K562 (cell line): Measurements from ENCODE around the gene PDLIM4. TPM values are rescaled to one million over a fixed set of nuclear protein-coding genes. Genes with fewer than 3 reads are reported as not detected.
A peak's percentile ranks its signal among the peaks of the same experiment; 100 is the strongest.

ENCODE experiments used
- ATF3 ChIP-seq, 2 experiments: fragments of 450-650 bp in 1 of 2; sonication (generic) in 1 of 2; formaldehyde crosslinking in 1 of 2; IDR thresholded peaks in 1 of 2; conservative IDR thresholded peaks in 1 of 2; 2 replicates each; pipeline versions ENCODE4 v1.6.1 to v1.8.1; 2016 to 2023; ENCODE audit warnings: mild to moderate bottlenecking in 2 of 2, moderate library complexity in 2 of 2, inconsistent platforms in 1 of 2, missing genetic modification reagents in 1 of 2
- CHD1 ChIP-seq: fragments of 200-600 bp; sonication (generic); IDR thresholded peaks from one replicate; pipeline ENCODE4 v1.6.1; 2012; ENCODE audit warnings: mild to moderate bottlenecking, moderate library complexity, low read length, inconsistent platforms
- DMBX1 ChIP-seq: fragments of 250-450 bp; sonication (Bioruptor Pico); IDR thresholded peaks from 2 replicates; pipeline ENCODE4 v1.8.0; 2022; ENCODE audit warnings: inconsistent platforms, mild to moderate bottlenecking, moderate library complexity, borderline replicate concordance
- ETV5 ChIP-seq: sonication (generic); formaldehyde crosslinking; IDR thresholded peaks from 2 replicates; pipeline ENCODE4 v1.4.0; 2020; ENCODE audit warnings: low read depth, mild to moderate bottlenecking, missing genetic modification reagents
- FOXK2 ChIP-seq, 2 experiments: fragments of 450-650 bp; IDR thresholded peaks in 1 of 2; conservative IDR thresholded peaks in 1 of 2; 2 replicates each; pipeline ENCODE4 v1.6.1; 2016; ENCODE audit warnings: low read depth in 2 of 2, mild to moderate bottlenecking in 1 of 2
- HCFC1 ChIP-seq: IDR thresholded peaks from 2 replicates; pipeline ENCODE4 v1.6.1; 2012; ENCODE audit warnings: low read depth, low read length, improper control_type of control experiment
- KLF1 ChIP-seq: fragments of 450-650 bp; IDR thresholded peaks from 2 replicates; pipeline ENCODE4 v1.6.1; 2016; ENCODE audit warnings: missing genetic modification characterization, missing compliant biosample characterization
- PTTG1 ChIP-seq: fragments of 450-650 bp; IDR thresholded peaks from 2 replicates; pipeline ENCODE4 v1.6.1; 2016; ENCODE audit warnings: low read depth, mild to moderate bottlenecking, missing genetic modification characterization, missing compliant biosample characterization
- TFAM ChIP-seq: fragments of 250-450 bp; sonication (Bioruptor Pico); conservative IDR thresholded peaks from 2 replicates; pipeline ENCODE4 v1.5.0; 2021; ENCODE audit warnings: mild to moderate bottlenecking, moderate library complexity
- YY1 ChIP-seq, 3 experiments: IDR thresholded peaks; 2 replicates each; pipeline ENCODE4 v1.6.1; 2011; ENCODE audit warnings: low read length in 2 of 3, mild to moderate bottlenecking in 2 of 3, moderate library complexity in 2 of 3, borderline replicate concordance in 1 of 3, control low read depth in 1 of 3, low read depth in 1 of 3; ENCODE audit not compliant: insufficient read depth in 3 of 3, insufficient replicate concordance in 2 of 3, control insufficient read depth in 1 of 3, insufficient read length in 1 of 3; ENCODE audit errors: extremely low read depth in 1 of 3
- ZBTB7A ChIP-seq: IDR thresholded peaks from 2 replicates; pipeline ENCODE4 v1.6.1; 2011; ENCODE audit warnings: low read depth, mild to moderate bottlenecking, low read length, moderate library complexity, borderline replicate concordance; ENCODE audit not compliant: control insufficient read depth
- ZNF695 ChIP-seq: fragments of 450-650 bp; formaldehyde crosslinking; IDR thresholded peaks from 2 replicates; pipeline ENCODE4 v1.4.0; 2020; ENCODE audit warnings: mild to moderate bottlenecking, moderate library complexity
- ZNF707 ChIP-seq: fragments of 250-450 bp; sonication (Bioruptor Pico); conservative IDR thresholded peaks from 2 replicates; pipeline ENCODE4 v1.8.0; 2022; ENCODE audit warnings: inconsistent platforms, mild to moderate bottlenecking, moderate library complexity
- polyA plus RNA-seq, 8 experiments: library from polyadenylated mRNA; depleted of rRNA in 4 of 8; stranded (reverse) in 5 of 8; unstranded in 3 of 8; fragments of >200 nt; fragmentation: Nextera tagmentation in 2 of 8; fragmentation: Illumina TruSeq in 1 of 8; extraction: Ambion mirVana in 2 of 8; extraction: Trizol in 1 of 8; gene quantifications; 2 replicates each; pipeline versions ENCODE4 v1.2.1 to v1.2.3, GENCODE V29; 2011 to 2014; ENCODE audit warnings: inconsistent platforms in 1 of 8, missing spikeins in 1 of 8
- total RNA-seq, 7 experiments: library from RNA; depleted of rRNA in 6 of 7; stranded (reverse); fragments of >200 nt in 6 of 7; fragmentation: Illumina TruSeq in 2 of 7; extraction: Trizol in 2 of 7; gene quantifications; 2 replicates each; pipeline versions ENCODE4 v1.2.1 to v1.2.3, GENCODE V29; 2011 to 2021; ENCODE audit warnings: low replicate concordance in 1 of 7
- TF ChIP-seq, protein P1 (sequence below): sonication (generic); formaldehyde crosslinking; IDR thresholded peaks from 2 replicates; pipeline ENCODE4 v1.8.0; 2023; ENCODE audit warnings: mild to moderate bottlenecking, missing genetic modification reagents
- TF ChIP-seq, protein P2 (sequence below): fragments of 250-450 bp; sonication (Bioruptor Pico); IDR thresholded peaks from 2 replicates; pipeline ENCODE4 v1.5.0; 2020; ENCODE audit warnings: mild to moderate bottlenecking, borderline replicate concordance

Gene PDLIM4
- total and polyA plus RNA-seq, 9 of the 15 experiments (the other 6 are each of a cell fraction or from before 2014, with no cell fraction given): 0.28 to 32.8 (median 13.1) TPM

- TF ChIP-seq, protein P1, sequence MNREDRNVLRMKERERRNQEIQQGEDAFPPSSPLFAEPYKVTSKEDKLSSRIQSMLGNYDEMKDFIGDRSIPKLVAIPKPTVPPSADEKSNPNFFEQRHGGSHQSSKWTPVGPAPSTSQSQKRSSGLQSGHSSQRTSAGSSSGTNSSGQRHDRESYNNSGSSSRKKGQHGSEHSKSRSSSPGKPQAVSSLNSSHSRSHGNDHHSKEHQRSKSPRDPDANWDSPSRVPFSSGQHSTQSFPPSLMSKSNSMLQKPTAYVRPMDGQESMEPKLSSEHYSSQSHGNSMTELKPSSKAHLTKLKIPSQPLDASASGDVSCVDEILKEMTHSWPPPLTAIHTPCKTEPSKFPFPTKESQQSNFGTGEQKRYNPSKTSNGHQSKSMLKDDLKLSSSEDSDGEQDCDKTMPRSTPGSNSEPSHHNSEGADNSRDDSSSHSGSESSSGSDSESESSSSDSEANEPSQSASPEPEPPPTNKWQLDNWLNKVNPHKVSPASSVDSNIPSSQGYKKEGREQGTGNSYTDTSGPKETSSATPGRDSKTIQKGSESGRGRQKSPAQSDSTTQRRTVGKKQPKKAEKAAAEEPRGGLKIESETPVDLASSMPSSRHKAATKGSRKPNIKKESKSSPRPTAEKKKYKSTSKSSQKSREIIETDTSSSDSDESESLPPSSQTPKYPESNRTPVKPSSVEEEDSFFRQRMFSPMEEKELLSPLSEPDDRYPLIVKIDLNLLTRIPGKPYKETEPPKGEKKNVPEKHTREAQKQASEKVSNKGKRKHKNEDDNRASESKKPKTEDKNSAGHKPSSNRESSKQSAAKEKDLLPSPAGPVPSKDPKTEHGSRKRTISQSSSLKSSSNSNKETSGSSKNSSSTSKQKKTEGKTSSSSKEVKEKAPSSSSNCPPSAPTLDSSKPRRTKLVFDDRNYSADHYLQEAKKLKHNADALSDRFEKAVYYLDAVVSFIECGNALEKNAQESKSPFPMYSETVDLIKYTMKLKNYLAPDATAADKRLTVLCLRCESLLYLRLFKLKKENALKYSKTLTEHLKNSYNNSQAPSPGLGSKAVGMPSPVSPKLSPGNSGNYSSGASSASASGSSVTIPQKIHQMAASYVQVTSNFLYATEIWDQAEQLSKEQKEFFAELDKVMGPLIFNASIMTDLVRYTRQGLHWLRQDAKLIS (CRISPR knock-in tag): 0 out of 2 replicates have a peak, but pooled peaks have one; percentile 63
- TF ChIP-seq PTTG1 (tag) (no peak), CHD1 (peak; percentile 52), DMBX1 (CRISPR knock-in tag) (peak; percentile 29; the same call in 1 of the 2 replicates), HCFC1 (peak; percentile 16; the same call in 1 of the 2 replicates), ZBTB7A (peak; percentile 87), ZNF695 (CRISPR knock-in tag) (peak; percentile 57; the same call in 1 of the 2 replicates), ATF3 (IDR thresholded peaks at IDR 0.05) (peak; percentile 36; the same call in 1 of the 2 replicates), ATF3 (CRISPR knock-in tag; conservative IDR thresholded peaks at IDR 0.05) (peak; percentile 53; the same call in 1 of the 2 replicates), KLF1 (tag) (0 out of 2 replicates have a peak, but pooled peaks have one; percentile 21), YY1 (IDR thresholded peaks at IDR 0.05; ENCODE audit: borderline replicate concordance in 1 of 3, control insufficient read depth in 1 of 3, extremely low read depth in 1 of 3, insufficient read depth in 3 of 3, insufficient read length in 1 of 3, insufficient replicate concordance in 2 of 3, low read depth in 1 of 3, low read length in 2 of 3) (peak; percentile 53 to 93 (median 87)), TFAM (CRISPR knock-in tag) (no peak), ZNF707 (CRISPR knock-in tag) (0 out of 2 replicates have a peak, but pooled peaks have one; percentile 38), FOXK2 (conservative IDR thresholded peaks at IDR 0.05 in 1 of 2, IDR thresholded peaks at IDR 0.05 in 1 of 2; ENCODE audit: low read depth in 2 of 2) (peak in 1 of 2 experiments; percentile 48; a peak in 1 of 4 replicates), ETV5 (CRISPR knock-in tag) (peak; percentile 49; the same call in 1 of the 2 replicates)
- TF ChIP-seq, protein P2, sequence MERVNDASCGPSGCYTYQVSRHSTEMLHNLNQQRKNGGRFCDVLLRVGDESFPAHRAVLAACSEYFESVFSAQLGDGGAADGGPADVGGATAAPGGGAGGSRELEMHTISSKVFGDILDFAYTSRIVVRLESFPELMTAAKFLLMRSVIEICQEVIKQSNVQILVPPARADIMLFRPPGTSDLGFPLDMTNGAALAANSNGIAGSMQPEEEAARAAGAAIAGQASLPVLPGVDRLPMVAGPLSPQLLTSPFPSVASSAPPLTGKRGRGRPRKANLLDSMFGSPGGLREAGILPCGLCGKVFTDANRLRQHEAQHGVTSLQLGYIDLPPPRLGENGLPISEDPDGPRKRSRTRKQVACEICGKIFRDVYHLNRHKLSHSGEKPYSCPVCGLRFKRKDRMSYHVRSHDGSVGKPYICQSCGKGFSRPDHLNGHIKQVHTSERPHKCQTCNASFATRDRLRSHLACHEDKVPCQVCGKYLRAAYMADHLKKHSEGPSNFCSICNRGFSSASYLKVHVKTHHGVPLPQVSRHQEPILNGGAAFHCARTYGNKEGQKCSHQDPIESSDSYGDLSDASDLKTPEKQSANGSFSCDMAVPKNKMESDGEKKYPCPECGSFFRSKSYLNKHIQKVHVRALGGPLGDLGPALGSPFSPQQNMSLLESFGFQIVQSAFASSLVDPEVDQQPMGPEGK (CRISPR knock-in tag): no peak
These were observed 35.8 kb downstream of the PDLIM4 start (continued) for GRCh38 chr5:132293066-132293991.
